ENCODE results near the gene ZFAND6. TPM values are rescaled to one million over a fixed set of nuclear protein-coding genes. Genes with fewer than 3 reads are reported as not detected.
"Not testable (repeated sequence)": the region's sequence is repeated elsewhere in the genome, so short reads cannot be mapped to it uniquely, and the experiment has no call there.

Gene ZFAND6
- total RNA-seq, 4 donors from 2014 or later = 215 to 324 (median 226) TPM

DNA sequence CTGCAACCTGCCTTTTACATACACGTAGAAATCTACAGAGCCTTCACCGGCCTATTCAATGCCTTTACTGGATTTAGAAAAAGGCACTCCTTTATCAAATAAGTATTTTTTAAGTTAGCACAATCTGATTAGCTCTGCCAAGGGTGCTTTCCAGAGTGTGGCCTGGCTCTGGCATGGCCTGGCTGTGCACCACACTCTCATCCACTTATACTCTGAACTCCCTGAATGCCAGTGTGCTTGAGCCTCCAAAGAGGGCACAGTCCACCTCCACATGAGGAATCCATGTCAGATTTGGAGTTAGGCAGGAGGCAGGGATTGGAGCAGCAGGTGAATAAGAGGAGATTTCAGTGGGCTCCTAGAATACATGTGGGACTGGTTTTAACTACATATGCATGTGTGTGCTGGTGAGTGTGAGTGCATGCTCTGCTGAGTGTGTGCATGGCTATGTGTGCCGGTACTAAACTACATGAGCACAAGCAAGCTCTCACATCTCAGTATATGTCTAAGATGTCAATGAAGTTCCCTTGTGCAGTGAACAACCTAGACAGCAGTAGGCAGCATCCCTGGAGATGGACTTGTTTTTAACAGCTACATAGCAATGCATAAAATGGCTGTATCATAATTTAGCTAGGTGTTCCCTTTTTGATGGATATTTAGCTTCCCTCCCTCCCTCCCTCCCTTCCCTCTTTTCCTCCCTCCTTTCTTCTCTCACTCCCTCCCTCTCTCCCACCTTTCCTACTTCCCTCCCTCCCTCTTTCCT, 17.8 kb upstream of the ZFAND6 start:
- Histone ChIP-seq H3K36me3 (no peaks in the 10 kb centered on the region), H3K4me3 (replicated peaks in 1 of 3) (no peak overlapping the region), H3K27me3 (no peaks in the 10 kb centered on the region), H3K9me3 (no peaks in the 10 kb centered on the region), H3K4me1 (peaks cover 0 to 10% of the 10 kb centered on the region in 2 donors), H3K27ac (peak overlapping the region in 1 of 3 donors; percentile 31)
- intact Hi-C loops (cut with DNase I) = loop anchor here (10.0 kb wide), 1 partner anchor 157 kb away; no protein-coding TSS in a partner anchor
- peak; percentile 68 for DNase-seq
- no peak for TF ChIP-seq POLR2A (IDR thresholded peaks at IDR 0.05)
- TF ChIP-seq, protein P1, sequence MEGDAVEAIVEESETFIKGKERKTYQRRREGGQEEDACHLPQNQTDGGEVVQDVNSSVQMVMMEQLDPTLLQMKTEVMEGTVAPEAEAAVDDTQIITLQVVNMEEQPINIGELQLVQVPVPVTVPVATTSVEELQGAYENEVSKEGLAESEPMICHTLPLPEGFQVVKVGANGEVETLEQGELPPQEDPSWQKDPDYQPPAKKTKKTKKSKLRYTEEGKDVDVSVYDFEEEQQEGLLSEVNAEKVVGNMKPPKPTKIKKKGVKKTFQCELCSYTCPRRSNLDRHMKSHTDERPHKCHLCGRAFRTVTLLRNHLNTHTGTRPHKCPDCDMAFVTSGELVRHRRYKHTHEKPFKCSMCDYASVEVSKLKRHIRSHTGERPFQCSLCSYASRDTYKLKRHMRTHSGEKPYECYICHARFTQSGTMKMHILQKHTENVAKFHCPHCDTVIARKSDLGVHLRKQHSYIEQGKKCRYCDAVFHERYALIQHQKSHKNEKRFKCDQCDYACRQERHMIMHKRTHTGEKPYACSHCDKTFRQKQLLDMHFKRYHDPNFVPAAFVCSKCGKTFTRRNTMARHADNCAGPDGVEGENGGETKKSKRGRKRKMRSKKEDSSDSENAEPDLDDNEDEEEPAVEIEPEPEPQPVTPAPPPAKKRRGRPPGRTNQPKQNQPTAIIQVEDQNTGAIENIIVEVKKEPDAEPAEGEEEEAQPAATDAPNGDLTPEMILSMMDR (IDR thresholded peaks at IDR 0.05) = no peak
- WGBS, 2 donors = 69 to 76% methylated on average over 3 of the region's 3 CpGs

DNA sequence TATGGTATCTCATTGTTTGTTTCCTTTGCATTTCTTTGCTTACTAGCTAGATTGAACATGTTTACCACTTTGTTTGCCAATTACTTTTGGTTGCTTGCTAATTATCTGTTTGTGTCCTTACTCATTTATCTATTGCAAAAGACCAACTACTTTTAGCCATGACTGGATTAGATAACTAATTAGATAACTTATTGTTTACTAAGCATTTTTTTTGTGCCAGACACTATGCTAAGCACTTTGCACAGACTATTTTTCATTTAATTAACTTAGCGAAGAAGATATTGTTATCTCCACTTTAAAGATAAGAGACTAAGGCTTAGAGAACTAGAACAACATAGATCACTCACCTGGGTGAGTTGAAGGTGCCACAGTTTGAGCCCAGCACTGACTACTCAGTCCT, 16.9 kb upstream of the ZFAND6 start:
- Histone ChIP-seq H3K36me3 (no peaks in the 10 kb centered on the region), H3K27me3 (no peaks in the 10 kb centered on the region), H3K4me1 (peaks cover 0 to 10% of the 10 kb centered on the region in 2 donors), H3K27ac (no peak overlapping the region), H3K9me3 (no peaks in the 10 kb centered on the region), H3K4me3 (replicated peaks in 1 of 3) (no peak overlapping the region)
- intact Hi-C loops (cut with DNase I) = loop anchor here (10.0 kb wide), 1 partner anchor 158 kb away; no protein-coding TSS in a partner anchor
- WGBS, 2 donors = 91% methylated on average over 1 of the region's 1 CpG
- DNase-seq = no peak
- TF ChIP-seq POLR2A (IDR thresholded peaks at IDR 0.05) = no peak
- TF ChIP-seq, protein P1 (IDR thresholded peaks at IDR 0.05) = no peak

DNA sequence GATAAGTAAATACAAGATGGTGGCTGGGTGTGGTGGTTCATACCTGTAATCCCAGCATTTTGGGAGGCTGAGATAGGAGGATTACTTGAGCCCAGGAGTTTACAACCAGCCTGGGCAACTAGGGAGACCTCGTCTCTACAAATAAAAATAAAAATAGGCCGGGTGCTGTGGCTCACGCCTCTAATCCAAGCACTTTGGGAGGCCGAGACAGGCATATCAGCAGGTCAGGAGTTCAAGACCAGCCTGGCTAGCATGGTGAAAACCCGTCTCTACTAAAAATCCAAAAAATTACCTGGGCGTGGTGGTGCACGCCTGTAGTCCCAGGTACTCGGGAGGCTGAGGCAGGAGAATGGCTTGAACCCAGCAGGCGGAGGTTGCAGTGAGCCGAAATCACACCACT, 14.3 kb upstream of the ZFAND6 start:
- H3K4me3 ChIP-seq (replicated peaks in 1 of 3); H3K36me3 ChIP-seq; DNase-seq; H3K27ac ChIP-seq; H3K9me3 ChIP-seq; H3K27me3 ChIP-seq: not testable (repeated sequence)
- H3K4me1 ChIP-seq = peaks cover 0 to 10% of the 10 kb centered on the region in 2 donors
- 94 to 98% methylated on average over 10 of the region's 10 CpGs for WGBS, 2 donors
- intact Hi-C loops (cut with DNase I) = loop anchor here (10.0 kb wide), 1 partner anchor 160 kb away; no protein-coding TSS in a partner anchor

DNA sequence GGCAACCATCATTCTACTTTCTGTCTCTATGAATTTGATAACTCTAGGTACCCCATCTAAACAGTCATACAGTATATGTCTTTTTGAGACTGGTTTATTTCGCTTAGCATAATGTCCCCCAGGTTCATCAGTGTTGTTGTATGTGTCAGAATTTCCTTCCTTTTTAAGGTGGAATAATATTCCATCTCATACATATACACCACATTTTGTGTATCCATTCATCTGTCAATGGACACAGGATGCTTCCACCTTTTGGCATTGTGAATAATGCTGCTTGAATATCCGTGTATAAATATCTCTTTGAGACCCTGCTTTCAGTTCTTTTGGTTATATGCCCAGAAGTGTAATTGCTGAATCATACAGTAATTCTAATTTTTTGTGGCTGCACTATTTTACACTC, 10.4 kb upstream of the ZFAND6 start:
- Histone ChIP-seq H3K36me3 (no peaks in the 10 kb centered on the region), H3K4me1 (peaks cover 3 to 9% of the 10 kb centered on the region in 2 donors), H3K27me3 (no peaks in the 10 kb centered on the region), H3K27ac (no peak overlapping the region), H3K9me3 (no peaks in the 10 kb centered on the region), H3K4me3 (replicated peaks in 1 of 3) (no peak overlapping the region)
- TF ChIP-seq POLR2A (IDR thresholded peaks at IDR 0.05) = no peak
- TF ChIP-seq, protein P1 (IDR thresholded peaks at IDR 0.05) = no peak
- WGBS, 2 donors = 65 to 71% methylated on average over 2 of the region's 2 CpGs
- intact Hi-C loops (cut with DNase I) = loop anchor here (10.0 kb wide), 1 partner anchor 164 kb away; no protein-coding TSS in a partner anchor
- DNase-seq = no peak

DNA sequence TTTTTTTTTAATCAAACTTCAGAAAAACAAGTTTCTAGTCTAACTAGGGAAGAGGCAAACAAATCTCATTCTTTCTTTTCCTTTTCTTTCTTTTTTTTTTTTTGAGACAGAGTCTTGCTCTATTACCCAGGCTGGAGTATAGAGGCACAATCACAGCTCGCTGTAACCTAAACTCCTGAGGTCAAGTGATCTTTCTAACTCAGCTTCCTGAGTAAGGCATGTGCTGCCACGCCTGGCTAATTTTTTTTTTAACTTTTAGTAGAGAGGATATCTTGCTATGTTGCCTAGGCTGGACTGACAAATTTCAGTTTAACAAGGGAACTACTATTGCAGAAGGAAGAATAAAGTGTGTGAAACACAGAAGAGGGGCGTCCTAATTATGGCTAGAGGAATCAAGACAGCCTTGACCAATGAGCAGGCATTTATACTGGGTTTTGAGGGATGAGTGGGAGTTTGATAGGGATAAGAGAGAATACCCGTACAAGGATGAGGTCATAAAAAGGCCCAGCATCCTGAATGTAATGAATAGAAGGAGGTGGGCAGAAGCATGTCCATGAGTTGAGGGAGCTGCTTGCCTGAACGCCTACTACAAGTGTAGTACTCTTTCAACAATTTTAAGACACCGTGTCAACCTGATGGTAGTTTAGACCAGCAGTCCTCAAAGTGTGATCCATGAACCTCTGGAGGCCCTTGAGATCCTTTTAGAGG, 6.7 kb upstream of the ZFAND6 start:
- no peak overlapping the region for H3K4me3 ChIP-seq (replicated peaks in 1 of 3)
- DNase-seq = peak; percentile 24 to 36
- WGBS, 2 donors = 58 to 61% methylated on average over 6 of the region's 6 CpGs

More for the DNA sequence above, 6.7 kb upstream of the ZFAND6 start:
- peak overlapping the region; percentile 45 to 50 (median 47) for H3K27ac ChIP-seq
- TF ChIP-seq, protein P1 (IDR thresholded peaks at IDR 0.05) = no peak
- no peak for TF ChIP-seq POLR2A (IDR thresholded peaks at IDR 0.05)
- H3K27me3 ChIP-seq = no peaks in the 10 kb centered on the region
- no peaks in the 10 kb centered on the region for H3K36me3 ChIP-seq
- H3K9me3 ChIP-seq = no peaks in the 10 kb centered on the region
- intact Hi-C loops (cut with DNase I) = no loop called here
- H3K4me1 ChIP-seq = peaks cover 3 to 9% of the 10 kb centered on the region in 2 donors

Data from thyroid gland (tissue), 4 donors.